CD4-positive, CD25-positive, alpha-beta regulatory T cell (primary cell): Measurements from ENCODE around the gene MSI2. TPM values are rescaled to one million over a fixed set of nuclear protein-coding genes. Genes with fewer than 3 reads are reported as not detected.

Source experiments
- ATAC-seq, 2 donors: fragments of 150-1000 bp; cut with Tn5 transposase; one replicate each; pipeline ENCODE4 v1.10.0; 2021; ENCODE audit warnings: low read depth in 2 of 2, moderate number of reproducible peaks in 2 of 2, moderate library complexity in 1 of 2
- DNase-seq, 3 donors: peaks; one replicate each; pipeline versions ENCODE4 v3.0.0 to v3.0.0-alpha.2; 2012 to 2022; ENCODE audit warnings: mixed read lengths in 1 of 3
- H3K27ac ChIP-seq: one replicate; pipeline ENCODE4 v1.7.0; 2013; ENCODE audit warnings: mild to moderate bottlenecking, low read length; ENCODE audit not compliant: insufficient read depth, poor library complexity, severe bottlenecking
- H3K27me3 ChIP-seq: one replicate; pipeline ENCODE4 v1.7.0; 2013; ENCODE audit warnings: low read length; ENCODE audit not compliant: control insufficient read depth, insufficient read depth
- H3K36me3 ChIP-seq: one replicate; pipeline ENCODE4 v1.7.0; 2013; ENCODE audit warnings: mild to moderate bottlenecking, low read length, moderate library complexity; ENCODE audit not compliant: control insufficient read depth, insufficient read depth
- H3K4me1 ChIP-seq: 2 replicates; pipeline ENCODE4 v1.7.0; 2013; ENCODE audit warnings: mild to moderate bottlenecking, low read length; ENCODE audit not compliant: insufficient read depth, control insufficient read depth, poor library complexity, severe bottlenecking
- H3K4me3 ChIP-seq: one replicate; pipeline ENCODE4 v1.7.0; 2013; ENCODE audit warnings: low read depth, mild to moderate bottlenecking, low read length, moderate library complexity
- H3K9me3 ChIP-seq, 2 experiments: 1 replicate in 1 of 2; 2 replicates in 1 of 2; pipeline ENCODE4 v1.7.0; 2013; ENCODE audit warnings: low read length in 2 of 2, mild to moderate bottlenecking in 1 of 2, moderate library complexity in 1 of 2; ENCODE audit not compliant: control insufficient read depth in 2 of 2
- H3K27ac Mint-ChIP-seq, 3 donors: one replicate each; pipeline ENCODE4 v1.8.0; 2020 to 2022; ENCODE audit warnings: mild to moderate bottlenecking in 3 of 3, mixed read lengths in 3 of 3, moderate library complexity in 2 of 3
- H3K27me3 Mint-ChIP-seq: one replicate; pipeline ENCODE4 v1.8.0; 2022; ENCODE audit warnings: mild to moderate bottlenecking, mixed read lengths
- H3K36me3 Mint-ChIP-seq: one replicate; pipeline ENCODE4 v1.8.0; 2020; ENCODE audit warnings: mixed read lengths
- H3K4me1 Mint-ChIP-seq, 4 donors: one replicate each; pipeline ENCODE4 v1.8.0; 2020 to 2022; ENCODE audit warnings: mixed read lengths in 4 of 4, mild to moderate bottlenecking in 1 of 4
- H3K4me3 Mint-ChIP-seq, 4 donors: one replicate each; pipeline ENCODE4 v1.8.0; 2020 to 2022; ENCODE audit warnings: mild to moderate bottlenecking in 4 of 4, mixed read lengths in 4 of 4, moderate library complexity in 3 of 4
- H3K9me3 Mint-ChIP-seq, 7 donors: one replicate each; pipeline ENCODE4 v1.8.0; 2020 to 2022; ENCODE audit warnings: mixed read lengths in 7 of 7, mild to moderate bottlenecking in 3 of 7, moderate library complexity in 2 of 7
- polyA plus RNA-seq, 4 donors: library from polyadenylated mRNA; unstranded; fragments of 300-500 nt; fragmentation: Illumina TruSeq; gene quantifications; one replicate each; pipeline ENCODE4 v1.2.3, GENCODE V29; 2021
- total RNA-seq: library from RNA; stranded (reverse); gene quantifications from one replicate; pipeline ENCODE4 v1.2.3, GENCODE V29; 2022

The MSI2 gene
- total and polyA plus RNA-seq, 5 donors from 2014 or later, result 3.2 to 177 (median 3.4) TPM

DNA sequence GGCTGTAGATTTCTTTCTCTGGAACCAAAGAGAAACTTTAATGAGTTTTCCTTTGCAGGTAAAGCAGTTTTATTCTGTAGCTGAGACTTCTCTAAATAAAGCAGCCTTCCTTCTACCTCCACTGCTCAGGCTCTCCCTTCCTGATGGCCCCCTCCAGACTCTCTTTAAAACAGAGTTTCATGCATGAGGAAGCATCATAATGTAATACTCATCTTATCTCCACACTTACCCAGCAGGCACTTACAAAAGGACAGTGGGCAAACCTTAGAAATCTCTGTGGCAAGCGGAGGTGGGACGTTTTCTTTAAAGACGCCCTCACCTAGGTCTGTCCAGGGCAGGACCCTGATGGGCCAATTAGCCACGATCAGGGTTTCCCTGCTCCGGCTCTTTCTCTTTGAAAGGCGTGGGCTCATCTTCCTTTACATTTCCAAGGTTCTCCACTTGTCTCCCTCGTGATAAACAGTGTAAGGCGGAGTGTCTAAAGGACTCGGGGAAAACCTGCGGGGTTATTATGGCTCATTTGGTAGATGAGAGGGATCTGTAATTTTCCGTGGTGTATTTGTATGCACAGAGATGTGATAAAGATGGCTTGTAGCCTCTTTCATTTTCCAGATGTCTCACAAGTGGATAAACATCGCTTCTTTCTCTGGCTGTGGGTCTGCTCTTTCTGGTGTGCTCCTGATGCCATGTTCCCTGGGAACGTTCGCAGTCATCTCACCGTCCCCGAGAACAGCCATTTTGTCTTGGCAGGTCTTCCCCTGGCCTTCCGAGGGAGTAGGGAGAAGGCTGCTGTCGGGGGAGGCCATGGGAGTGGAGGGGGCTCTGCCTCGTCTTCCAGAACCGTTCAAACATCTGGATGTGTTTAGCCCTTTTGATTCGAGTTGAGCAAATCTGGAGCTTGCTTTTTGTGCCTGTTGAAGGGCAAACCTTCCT, 249.8 kb downstream of the MSI2 start:
- peaks cover 19% of the 10 kb centered on the region for H3K36me3 Mint-ChIP-seq

DNA sequence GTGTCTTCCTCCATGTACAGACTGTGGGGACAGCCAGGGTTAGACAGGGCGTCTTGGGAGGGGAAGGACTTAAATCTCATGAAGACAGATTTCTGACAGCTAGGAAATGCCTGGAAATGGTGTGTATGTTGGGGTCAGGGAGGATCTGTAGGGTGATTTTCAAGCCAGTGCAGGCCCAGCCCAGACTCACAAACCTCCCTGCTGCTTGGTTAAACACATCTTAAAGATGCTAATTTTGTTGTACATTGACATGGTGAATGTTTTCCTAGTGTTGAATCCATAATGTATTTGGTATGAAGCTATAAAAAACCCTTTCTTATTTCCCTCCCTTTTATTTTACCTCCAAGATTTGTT, 250.4 kb downstream of the MSI2 start:
- Histone ChIP-seq H3K4me3 (no peak overlapping the region), H3K27me3 (no peaks in the 10 kb centered on the region), H3K36me3 (no peaks in the 10 kb centered on the region), H3K4me1 (no peaks in the 10 kb centered on the region), H3K27ac (no peak overlapping the region), H3K9me3 (no peaks in the 10 kb centered on the region)
- DNase-seq, result no peak
- Mint-ChIP-seq H3K9me3 (no peaks in the 10 kb centered on the region), H3K27ac (no peak overlapping the region), H3K4me3 (no peak overlapping the region), H3K27me3 (no peaks in the 10 kb centered on the region), H3K36me3 (peaks cover 19% of the 10 kb centered on the region), H3K4me1 (peaks cover 6 to 33% (median 23%) of the 10 kb centered on the region in 4 donors)
- no peak for ATAC-seq

More for the DNA sequence above, 249.8 kb downstream of the MSI2 start:
- no peaks in the 10 kb centered on the region for H3K27me3 ChIP-seq
- no peak overlapping the region for H3K4me3 Mint-ChIP-seq
- no peak overlapping the region for H3K27ac Mint-ChIP-seq
- H3K27ac ChIP-seq, result no peak overlapping the region
- no peaks in the 10 kb centered on the region for H3K27me3 Mint-ChIP-seq
- no peak for DNase-seq
- no peak overlapping the region for H3K4me3 ChIP-seq
- no peaks in the 10 kb centered on the region for H3K9me3 Mint-ChIP-seq
- ATAC-seq, result no peak
- no peaks in the 10 kb centered on the region for H3K36me3 ChIP-seq
- H3K4me1 ChIP-seq, result no peaks in the 10 kb centered on the region
- no peaks in the 10 kb centered on the region for H3K9me3 ChIP-seq
- peaks cover 6 to 37% (median 28%) of the 10 kb centered on the region in 4 donors for H3K4me1 Mint-ChIP-seq

DNA sequence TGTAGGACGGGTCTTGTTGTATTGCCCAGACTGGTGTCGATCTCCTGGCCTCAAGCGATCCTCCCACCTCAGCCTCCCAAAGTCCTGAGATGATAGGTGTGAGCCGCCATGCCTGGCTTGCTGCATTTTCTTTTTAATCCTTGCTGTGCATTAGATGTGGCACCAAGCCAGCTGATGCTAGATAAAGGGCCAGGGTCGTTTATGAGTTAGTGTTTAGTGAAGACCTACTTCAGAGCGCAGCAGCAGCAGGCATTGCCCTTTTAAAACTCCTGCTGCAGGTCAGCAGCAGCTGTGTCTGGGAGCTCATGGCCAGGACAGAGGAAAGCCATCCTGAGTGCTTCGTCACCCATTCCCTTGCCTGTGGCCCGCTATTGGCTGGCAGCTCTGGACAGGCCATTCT, 251.5 kb downstream of the MSI2 start:
- Mint-ChIP-seq H3K27me3 (no peaks in the 10 kb centered on the region), H3K36me3 (peaks cover 19% of the 10 kb centered on the region), H3K4me1 (peaks cover 6 to 35% (median 26%) of the 10 kb centered on the region in 4 donors), H3K27ac (no peak overlapping the region), H3K9me3 (no peaks in the 10 kb centered on the region), H3K4me3 (no peak overlapping the region)
- Histone ChIP-seq H3K4me1 (no peaks in the 10 kb centered on the region), H3K36me3 (no peaks in the 10 kb centered on the region), H3K4me3 (no peak overlapping the region), H3K27ac (no peak overlapping the region), H3K27me3 (no peaks in the 10 kb centered on the region), H3K9me3 (no peaks in the 10 kb centered on the region)
- ATAC-seq, result no peak
- no peak for DNase-seq

GRCh38 chr17:57508671-57509070, 252.3 kb downstream of the MSI2 start:
- H3K36me3 Mint-ChIP-seq, result peaks cover 19% of the 10 kb centered on the region
- Histone ChIP-seq H3K9me3 (no peaks in the 10 kb centered on the region), H3K4me3 (no peak overlapping the region), H3K27me3 (no peaks in the 10 kb centered on the region), H3K4me1 (no peaks in the 10 kb centered on the region), H3K27ac (no peak overlapping the region), H3K36me3 (no peaks in the 10 kb centered on the region)
- H3K27ac Mint-ChIP-seq, result peak overlapping the region in 1 of 3 donors; percentile 23
- DNase-seq (no peak), ATAC-seq (no peak)
- no peaks in the 10 kb centered on the region for H3K27me3 Mint-ChIP-seq
- H3K4me3 Mint-ChIP-seq, result peak overlapping the region in 1 of 4 donors; percentile 54
- H3K9me3 Mint-ChIP-seq, result no peaks in the 10 kb centered on the region
- peaks cover 0 to 34% (median 23%) of the 10 kb centered on the region in 4 donors for H3K4me1 Mint-ChIP-seq

- no peaks in the 10 kb centered on the region for H3K4me1 ChIP-seq
- H3K27ac ChIP-seq, result no peak overlapping the region
- Mint-ChIP-seq H3K27me3 (no peaks in the 10 kb centered on the region), H3K36me3 (peaks cover 19% of the 10 kb centered on the region), H3K27ac (peak overlapping the region in 1 of 3 donors; percentile 37), H3K4me3 (no peak overlapping the region), H3K9me3 (no peaks in the 10 kb centered on the region), H3K4me1 (peaks cover 6 to 39% (median 24%) of the 10 kb centered on the region in 4 donors)
- no peak overlapping the region for H3K4me3 ChIP-seq
- DNase-seq (no peak), ATAC-seq (no peak)
- H3K27me3 ChIP-seq, result no peaks in the 10 kb centered on the region
- no peaks in the 10 kb centered on the region for H3K9me3 ChIP-seq
- no peaks in the 10 kb centered on the region for H3K36me3 ChIP-seq
Measured at GRCh38 chr17:57511475-57512123, 255.3 kb downstream of the MSI2 start.

DNA sequence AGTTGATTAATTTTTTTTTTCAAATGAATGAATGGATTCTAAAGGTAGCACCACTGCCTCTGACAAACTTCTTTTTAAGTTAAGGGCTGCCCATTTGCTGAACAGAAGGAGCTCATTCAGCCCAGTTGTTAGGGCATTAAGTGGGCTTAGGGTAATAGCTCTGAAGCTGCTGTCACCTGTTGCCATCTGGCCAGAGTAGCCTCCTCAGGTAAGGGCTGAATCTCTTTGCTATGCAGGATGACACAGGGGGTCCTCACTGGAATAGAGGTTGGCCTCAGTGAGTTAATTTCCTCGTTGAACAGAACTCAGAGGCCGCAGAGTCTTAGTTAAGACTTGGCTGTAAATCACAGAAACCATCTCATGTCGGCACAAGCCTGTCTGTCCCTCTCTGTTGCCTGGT, 255.9 kb downstream of the MSI2 start:
- DNase-seq (no peak), ATAC-seq (no peak)
- no peak overlapping the region for H3K27ac Mint-ChIP-seq
- H3K9me3 Mint-ChIP-seq, result no peaks in the 10 kb centered on the region
- H3K36me3 Mint-ChIP-seq, result peaks cover 19% of the 10 kb centered on the region
- Histone ChIP-seq H3K4me3 (no peak overlapping the region), H3K9me3 (no peaks in the 10 kb centered on the region), H3K36me3 (no peaks in the 10 kb centered on the region), H3K27ac (no peak overlapping the region), H3K27me3 (no peaks in the 10 kb centered on the region), H3K4me1 (no peaks in the 10 kb centered on the region)
- H3K4me1 Mint-ChIP-seq, result peaks cover 6 to 42% (median 25%) of the 10 kb centered on the region in 4 donors
- peak overlapping the region in 1 of 4 donors; percentile 38 for H3K4me3 Mint-ChIP-seq
- H3K27me3 Mint-ChIP-seq, result no peaks in the 10 kb centered on the region

DNA sequence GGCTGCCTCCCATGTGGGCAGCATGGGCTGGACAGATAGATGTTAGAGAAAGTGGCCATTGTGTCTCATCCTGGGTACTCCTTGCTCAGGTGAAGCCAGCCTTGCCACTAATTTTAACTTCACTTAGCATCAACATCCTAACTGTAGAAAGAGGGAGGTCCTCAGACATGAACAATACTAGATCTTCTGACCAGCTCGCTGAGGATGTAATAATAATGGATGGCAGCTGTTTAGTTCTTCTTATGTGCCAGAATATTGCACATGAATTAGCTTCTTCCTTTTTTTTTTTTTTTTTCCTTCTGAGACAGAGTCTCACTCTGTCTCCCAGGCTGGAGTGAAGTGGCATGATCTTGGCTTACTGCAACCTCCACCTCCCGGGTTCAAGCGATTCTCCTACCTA, 256.4 kb downstream of the MSI2 start:
- H3K27me3 ChIP-seq, result no peaks in the 10 kb centered on the region

More for the DNA sequence above, 256.4 kb downstream of the MSI2 start:
- Histone ChIP-seq H3K9me3 (no peaks in the 10 kb centered on the region), H3K36me3 (no peaks in the 10 kb centered on the region), H3K4me1 (no peaks in the 10 kb centered on the region), H3K27ac (no peak overlapping the region), H3K4me3 (no peak overlapping the region)
- Mint-ChIP-seq H3K4me1 (peaks cover 6 to 45% (median 25%) of the 10 kb centered on the region in 4 donors), H3K27me3 (no peaks in the 10 kb centered on the region), H3K4me3 (peak overlapping the region in 1 of 4 donors; percentile 38), H3K27ac (no peak overlapping the region), H3K36me3 (peaks cover 19% of the 10 kb centered on the region), H3K9me3 (no peaks in the 10 kb centered on the region)
- no peak for DNase-seq
- ATAC-seq, result no peak
